Measurements from ENCODE around the gene TECPR1.
A peak's percentile ranks its signal among the peaks of the same experiment; 100 is the strongest.

The TECPR1 gene

DNA sequence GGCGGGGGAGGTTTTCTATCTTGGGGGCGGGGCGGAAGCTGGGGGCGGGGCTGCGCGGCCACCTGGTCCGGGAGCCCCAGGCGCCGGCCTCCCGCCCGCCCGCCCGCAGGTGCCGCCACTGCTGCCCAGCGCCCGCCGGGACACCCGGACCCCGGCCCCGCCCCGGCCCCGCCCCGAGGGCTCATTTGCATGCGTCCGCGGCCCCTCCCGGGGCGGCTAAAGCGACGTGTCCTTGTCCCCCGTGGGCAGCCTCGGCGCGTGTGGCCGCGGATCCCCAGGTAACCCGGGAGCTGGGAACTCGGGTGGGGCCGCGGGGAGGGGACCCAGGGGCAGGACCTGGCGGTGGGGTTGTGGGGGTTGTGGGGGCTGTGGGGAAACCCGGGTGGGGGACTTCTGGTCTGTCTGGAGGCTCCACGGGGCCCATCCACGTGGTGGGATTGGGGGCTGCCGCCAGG lies 40.8 kb downstream of the TECPR1 start, which contains the start of gene BHLHA15:
Gene BHLHA15 (plus strand): TSS at position 219 of the 455 bp plus-strand sequence. CDS start 871 bp downstream, outside the sequence.
- peaks cover 8 to 20% (median 11%) of the 10 kb centered on the region in 3 donors for H3K36me3 ChIP-seq
- TF ChIP-seq CTCF (IDR thresholded peaks at IDR 0.05): no peak
- DNase-seq: peak; percentile 17 to 58
- peaks cover 0 to 22% of the 10 kb centered on the region in 2 donors for H3K27me3 ChIP-seq
- H3K27ac ChIP-seq: no peak within 1 kb of the TSS
- no peaks in the 10 kb centered on the region for H3K9me3 ChIP-seq
- H3K4me3 ChIP-seq: peak within 1 kb of the TSS; percentile 38 to 41
- intact Hi-C loops (cut with DNase I; ENCODE audit: low total_unique reads): no loop called here
- peaks cover 0 to 21% (median 12%) of the 10 kb centered on the region in 4 donors for H3K4me1 ChIP-seq

DNA sequence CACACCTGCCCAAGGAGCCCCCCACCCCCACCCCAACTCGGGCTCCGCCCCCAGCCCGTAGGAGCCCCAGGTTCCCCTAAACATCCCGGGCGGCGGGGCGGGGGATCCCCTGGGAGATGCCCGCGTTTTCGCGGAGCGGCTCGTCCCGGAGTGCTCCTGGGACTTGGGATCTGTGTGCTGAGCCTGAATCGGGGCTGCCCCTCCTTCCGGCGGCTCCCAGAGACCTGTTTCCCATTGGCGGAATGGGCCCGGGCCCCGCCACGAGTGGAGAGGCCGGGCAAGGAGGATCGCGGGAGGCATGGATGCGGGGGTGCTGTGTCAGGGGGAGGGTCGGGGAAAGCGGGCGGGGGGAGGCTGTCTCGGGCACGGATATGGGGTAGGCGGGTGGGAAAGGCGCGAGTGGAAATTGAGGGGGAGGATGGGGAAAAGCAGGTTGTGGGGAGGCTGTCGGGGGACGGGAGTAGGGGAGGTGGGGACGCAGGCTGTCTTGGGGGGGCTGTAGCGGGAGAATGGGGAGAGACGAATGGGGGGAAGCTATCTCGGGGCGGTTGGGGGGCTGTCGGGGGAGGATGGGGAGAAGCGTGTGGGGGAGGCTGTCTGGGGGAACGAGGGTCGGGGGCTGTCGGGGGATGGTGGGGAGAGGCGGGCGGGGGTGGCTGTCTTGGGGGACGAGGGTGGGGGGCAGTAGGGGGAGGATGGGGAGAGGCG lies 41.4 kb downstream of the TECPR1 start:
- H3K27ac ChIP-seq: no peak overlapping the region
- peak overlapping the region; percentile 38 to 41 for H3K4me3 ChIP-seq
- H3K4me1 ChIP-seq: peaks cover 0 to 21% (median 12%) of the 10 kb centered on the region in 4 donors
- no peak for TF ChIP-seq CTCF (IDR thresholded peaks at IDR 0.05)
- peak; percentile 15 to 66 for DNase-seq
- no peaks in the 10 kb centered on the region for H3K9me3 ChIP-seq
- H3K36me3 ChIP-seq: peaks cover 12 to 20% (median 14%) of the 10 kb centered on the region in 3 donors
- intact Hi-C loops (cut with DNase I; ENCODE audit: low total_unique reads): no loop called here
- peaks cover 0 to 22% of the 10 kb centered on the region in 2 donors for H3K27me3 ChIP-seq

DNA sequence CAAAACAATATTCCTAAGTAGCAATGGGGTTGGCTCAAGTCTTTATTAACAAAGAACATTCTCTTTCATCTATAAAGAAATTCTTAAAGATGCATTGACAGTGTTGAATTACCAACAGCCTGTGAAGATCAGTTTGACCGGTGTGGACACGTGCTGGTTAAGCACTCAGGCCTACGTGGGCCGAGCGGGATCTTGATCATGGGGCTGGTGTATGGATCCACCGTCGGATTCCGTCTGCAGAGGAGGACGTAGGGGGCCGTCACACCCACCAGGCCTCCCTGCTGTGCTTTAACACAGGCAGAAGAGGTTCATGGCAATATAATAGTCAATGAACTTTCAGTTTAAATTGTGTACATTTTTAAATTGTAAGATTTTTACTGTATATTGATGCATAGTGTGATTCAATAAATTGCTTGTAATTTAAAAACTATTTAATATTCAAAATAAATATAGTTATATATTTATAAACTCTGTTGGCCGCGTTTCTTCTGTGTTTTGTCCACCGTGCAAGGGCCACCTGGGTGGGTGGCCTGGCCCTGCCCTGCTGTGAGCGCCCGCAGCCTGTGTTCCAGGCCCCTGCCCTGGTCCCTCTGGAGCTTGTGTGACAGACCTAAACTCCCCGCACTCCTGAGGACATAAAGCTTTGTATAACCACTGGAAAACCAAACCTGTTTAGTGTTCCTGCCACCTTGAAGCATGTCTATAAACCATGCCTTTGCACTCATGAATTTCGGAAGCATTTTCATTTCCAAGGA lies 42.7 kb downstream of the TECPR1 start:
- DNase-seq: peak in 1 of 2 donors; percentile 58
- Histone ChIP-seq H3K27me3 (peaks cover 0 to 22% of the 10 kb centered on the region in 2 donors), H3K27ac (no peak overlapping the region), H3K36me3 (peaks cover 16 to 30% (median 22%) of the 10 kb centered on the region in 3 donors), H3K9me3 (no peaks in the 10 kb centered on the region), H3K4me1 (peaks cover 0 to 21% (median 12%) of the 10 kb centered on the region in 4 donors), H3K4me3 (no peak overlapping the region)
- intact Hi-C loops (cut with DNase I; ENCODE audit: low total_unique reads): no loop called here
- no peak for TF ChIP-seq CTCF (IDR thresholded peaks at IDR 0.05)

DNA sequence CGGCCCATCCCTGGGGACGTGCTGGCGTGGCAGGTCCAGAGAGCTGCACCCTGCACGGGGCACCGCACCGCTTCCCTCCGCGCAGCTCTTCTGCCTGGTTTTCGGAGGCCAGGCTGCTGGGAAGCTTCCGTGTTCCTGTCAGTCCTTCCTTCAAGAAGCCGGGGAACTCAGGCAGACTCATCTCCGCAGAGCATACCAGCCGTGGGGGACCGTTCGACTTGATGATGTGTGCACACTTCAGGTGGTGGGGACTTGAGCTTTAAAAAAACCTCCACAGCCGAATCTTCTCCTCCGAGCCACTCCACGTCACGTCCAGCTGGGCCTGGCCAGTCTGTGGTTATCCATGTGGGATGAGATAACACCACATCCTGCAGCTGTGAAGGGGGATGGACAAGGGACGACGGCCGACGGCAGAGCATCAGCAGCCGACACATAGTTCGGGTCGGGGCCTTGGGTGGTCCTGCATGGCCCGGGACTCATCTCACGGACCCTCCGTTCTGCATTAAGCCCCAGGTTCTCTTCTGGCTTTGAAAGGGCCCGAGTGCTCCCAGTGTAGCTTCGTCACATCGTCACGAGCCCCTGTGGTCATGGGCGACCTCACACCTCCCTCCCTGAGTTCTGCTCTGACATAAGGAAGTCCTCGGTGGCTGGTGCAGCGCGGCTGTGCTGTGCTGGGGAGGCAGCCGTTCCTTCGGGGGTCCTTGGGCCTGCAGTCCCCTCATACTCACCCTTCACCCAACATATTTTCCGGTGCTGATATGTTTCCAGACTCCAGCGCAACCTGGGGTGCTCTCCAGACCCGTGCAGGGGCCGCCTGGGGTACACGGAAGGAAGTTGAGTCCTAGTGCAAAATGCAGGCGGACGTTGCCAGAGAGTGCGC lies 45.3 kb downstream of the TECPR1 start:
- no peak for TF ChIP-seq CTCF (IDR thresholded peaks at IDR 0.05)
- DNase-seq: no peak
- no peak overlapping the region for H3K27ac ChIP-seq

More for the DNA sequence above, 45.3 kb downstream of the TECPR1 start:
- Histone ChIP-seq H3K4me1 (peaks cover 0 to 13% (median 11%) of the 10 kb centered on the region in 4 donors), H3K9me3 (no peaks in the 10 kb centered on the region), H3K36me3 (peaks cover 16 to 46% (median 36%) of the 10 kb centered on the region in 3 donors), H3K4me3 (no peak overlapping the region), H3K27me3 (peaks cover 0 to 10% of the 10 kb centered on the region in 2 donors)
- intact Hi-C loops (cut with DNase I; ENCODE audit: low total_unique reads): no loop called here

Measured in tibial artery (tissue), 4 donors.